Stimulated activated CD4-positive, alpha-beta T cell treated with anti-CD3 and anti-CD28 coated beads, Interleukin-4, amount 100 ng/mL, for 48 hours (primary cell): ENCODE data around the gene CHCHD3.

ENCODE experiments used
- DNase-seq, 2 donors: peaks; one replicate each; pipeline ENCODE4 v3.0.0-alpha.2; 2020; ENCODE audit warnings: low read depth in 2 of 2

The CHCHD3 gene

DNA sequence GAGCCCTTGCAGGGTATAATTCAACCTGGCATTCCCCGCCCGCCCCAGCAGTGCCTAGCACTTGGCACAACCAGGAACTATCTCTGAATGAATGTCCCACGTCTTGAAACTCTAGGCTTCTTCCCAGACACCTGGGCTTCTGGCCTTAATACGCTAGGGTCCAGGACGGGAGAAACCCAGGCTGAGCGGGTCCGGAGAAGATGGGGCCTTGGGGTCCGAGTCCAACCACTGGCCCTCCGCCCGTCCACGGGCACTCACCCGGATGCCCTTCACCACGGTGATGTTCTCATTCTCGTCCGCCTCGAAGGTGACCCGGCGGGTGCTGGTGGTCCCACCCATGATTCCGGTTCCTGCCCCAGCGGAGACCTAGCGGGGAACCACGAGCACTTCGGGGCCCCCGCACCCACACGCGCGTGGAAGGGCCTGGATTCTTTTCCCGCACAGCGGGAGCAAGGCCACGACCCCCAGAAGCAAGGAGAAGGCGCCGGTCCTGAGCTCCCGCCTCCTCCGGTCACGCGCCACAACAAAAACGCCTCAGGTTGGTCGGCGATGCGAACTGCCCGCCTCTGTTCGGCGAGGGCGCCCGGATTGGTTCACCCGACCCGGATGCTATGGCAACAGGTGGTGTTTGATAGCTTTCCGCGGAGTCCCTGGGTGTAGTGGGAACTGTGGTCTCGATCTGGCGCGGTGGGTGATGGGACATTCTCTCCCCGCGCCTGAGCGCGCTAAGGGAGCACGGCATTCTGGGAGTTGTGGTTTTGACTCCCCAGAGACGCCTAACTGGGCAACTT, at the start of gene CHCHD3:
Gene CHCHD3, minus strand, starts transcription at position 492 of the 791 bp plus-strand sequence. Its CDS starts 153 bp downstream, at position 339.
- peak; percentile 90 to 95 for DNase-seq

DNA sequence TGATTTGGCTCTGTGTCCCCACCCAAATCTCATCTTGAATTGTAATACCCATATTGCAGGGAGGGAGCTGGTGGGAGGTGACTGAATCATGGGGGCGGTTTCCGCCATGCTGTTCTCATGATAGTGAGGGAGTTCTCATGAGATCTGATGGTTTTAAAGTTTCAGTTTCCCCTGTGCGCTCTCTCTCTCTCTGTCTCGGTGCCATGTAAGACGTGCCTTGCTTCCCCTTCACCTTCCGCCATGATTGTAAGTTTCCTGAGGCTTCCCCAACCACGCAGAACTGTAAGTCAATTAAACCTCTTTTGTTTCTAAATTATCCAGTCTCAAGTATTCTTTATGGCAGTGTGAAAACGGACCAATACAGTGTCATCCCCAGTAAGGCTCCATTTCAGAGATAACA, 48.3 kb upstream of the CHCHD3 start:
- DNase-seq, result no peak

DNA sequence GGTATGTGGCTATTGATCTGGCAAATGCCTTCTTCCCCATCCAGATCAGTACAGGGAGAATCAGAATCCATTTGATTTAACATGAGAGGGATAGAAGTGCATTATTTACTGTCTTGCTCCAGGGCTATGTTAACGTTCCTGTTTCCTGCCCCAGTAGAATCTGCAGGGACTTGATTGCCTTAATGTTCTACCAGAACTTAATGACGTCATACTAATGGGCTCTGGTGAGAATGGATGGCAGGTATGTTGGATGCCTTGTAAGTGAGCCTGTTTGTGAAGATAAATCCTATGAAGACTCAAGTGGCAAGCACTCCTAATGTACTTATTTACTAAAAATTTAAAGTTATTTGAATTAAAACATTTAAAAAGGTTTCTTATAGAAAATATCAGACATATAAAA, 44.5 kb upstream of the CHCHD3 start:
- no peak for DNase-seq

DNA sequence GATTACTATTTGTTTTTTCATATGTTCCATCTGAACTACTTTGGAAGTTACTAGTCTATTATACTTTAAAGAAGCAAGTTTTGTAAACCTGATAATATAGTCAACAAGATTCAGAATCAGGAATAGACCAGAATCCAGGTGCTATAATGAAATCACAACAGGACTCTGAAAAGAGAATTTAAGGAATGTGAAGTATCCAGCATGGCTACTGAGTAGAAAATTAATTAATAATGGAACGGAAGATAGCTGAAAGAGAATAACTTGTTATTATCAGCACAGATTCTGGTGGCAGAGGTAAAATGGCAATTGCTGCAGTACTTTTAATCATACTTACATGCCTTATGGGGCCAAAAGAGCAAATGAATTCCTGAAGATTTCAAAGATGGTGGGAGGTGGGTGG, 43.1 kb upstream of the CHCHD3 start:
- DNase-seq, result no peak

DNA sequence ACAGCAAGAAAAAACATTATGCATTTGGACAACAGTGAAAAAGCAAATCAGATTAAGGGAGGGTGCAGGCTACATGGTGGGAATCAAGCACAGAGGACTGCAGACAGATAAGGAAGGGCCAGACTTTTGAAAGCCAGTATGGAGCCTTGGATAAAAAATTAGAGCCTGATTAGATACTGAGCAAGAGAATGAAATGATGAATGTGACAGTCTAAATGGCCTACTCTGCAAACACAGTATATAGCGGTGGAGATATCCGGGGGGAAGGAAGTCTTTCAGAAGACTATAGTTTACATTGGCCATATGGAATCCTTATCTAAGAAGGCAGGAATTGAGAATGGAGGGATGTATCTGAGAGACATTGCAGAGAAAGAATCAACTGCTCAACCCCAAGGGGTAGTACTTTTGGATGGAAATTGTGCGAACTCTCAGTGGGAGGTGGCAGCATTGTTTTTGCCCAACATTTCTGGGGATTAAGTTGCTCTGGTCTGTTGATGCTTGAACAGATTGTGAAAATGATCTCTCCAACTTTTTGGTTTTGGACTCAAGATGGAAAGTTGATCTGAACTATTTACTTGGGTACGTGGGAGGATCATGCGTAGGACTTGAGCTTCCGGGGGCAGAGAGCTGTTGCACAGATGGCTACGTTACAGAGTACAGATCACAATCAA, 39.4 kb upstream of the CHCHD3 start:
- DNase-seq, result no peak

DNA sequence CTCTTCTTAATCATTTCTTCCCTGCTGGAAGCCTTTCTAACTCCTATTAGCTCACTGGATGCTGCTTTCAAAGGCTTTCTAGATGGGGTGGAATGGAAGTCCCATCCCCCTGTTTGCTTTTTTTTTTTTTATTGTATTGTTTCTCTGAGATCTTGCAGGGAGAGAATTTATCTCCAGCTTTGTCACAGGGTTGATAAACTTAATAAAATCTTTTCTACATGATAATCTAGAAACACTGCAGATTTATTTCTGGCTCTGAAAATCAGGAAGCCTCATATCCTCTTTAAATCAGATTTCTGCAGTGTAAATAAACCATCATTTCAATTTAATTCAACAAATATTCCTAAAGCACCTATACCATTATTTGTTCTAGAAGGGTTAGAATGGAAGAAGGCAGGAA, 37.2 kb upstream of the CHCHD3 start:
- no peak for DNase-seq

DNA sequence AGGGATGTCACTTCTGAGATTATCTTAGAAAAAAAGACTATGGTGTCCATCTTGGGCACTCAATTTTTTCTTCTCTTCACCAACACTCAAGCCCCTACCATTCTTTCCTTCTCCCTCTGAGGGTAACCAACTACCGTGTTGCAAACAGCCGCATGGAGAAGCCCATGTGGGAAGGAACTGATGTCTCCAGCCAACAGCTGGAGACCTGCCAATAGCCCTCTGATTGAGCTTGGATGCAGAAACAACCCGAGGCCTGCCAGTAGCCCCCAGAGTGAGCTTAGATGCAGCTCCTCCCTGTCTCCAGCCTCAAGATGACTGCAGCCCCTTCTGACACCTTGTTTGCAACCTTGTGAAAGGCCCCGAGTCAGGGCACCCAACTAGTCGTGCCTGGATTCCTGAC, 36.4 kb upstream of the CHCHD3 start:
- no peak for DNase-seq

DNA sequence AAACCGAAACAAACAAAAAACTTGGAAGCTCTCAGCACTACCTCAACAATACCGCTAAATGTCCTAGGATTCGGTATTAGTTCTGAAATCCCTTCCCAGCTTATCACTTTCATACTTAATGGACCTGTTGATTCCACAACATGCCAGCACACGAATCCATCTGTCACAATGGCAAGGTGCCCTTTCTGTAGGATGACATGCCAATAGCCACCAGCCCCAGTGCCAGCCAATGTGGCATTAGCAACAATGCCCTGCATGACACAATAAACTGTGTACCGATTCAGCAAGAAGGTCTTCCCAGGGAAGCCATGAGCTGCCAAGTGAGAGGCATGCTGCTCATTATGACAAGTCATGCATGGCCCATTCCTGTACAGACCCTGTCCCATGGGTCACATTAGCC, 35.6 kb upstream of the CHCHD3 start:
- DNase-seq, result no peak

DNA sequence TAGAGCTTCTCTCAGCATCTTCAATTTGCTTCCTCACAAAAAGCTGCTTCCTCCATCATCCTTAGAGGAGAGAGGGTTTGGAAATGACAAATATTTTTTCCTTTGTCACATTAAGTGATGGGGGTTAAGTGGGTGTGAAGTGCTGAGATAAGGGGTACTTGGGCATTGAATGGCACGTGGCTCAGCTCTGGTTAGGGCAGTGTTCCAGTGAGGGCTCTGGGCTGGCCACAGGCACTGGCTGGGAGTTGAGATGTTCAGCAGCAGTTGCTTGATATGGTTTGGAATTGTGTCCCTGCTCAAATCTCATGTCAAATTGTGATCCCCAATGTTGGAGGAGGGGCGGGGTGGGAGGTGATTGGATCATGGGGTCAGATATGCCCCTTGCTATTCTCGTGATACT, 33.7 kb upstream of the CHCHD3 start:
- DNase-seq, result no peak

DNA sequence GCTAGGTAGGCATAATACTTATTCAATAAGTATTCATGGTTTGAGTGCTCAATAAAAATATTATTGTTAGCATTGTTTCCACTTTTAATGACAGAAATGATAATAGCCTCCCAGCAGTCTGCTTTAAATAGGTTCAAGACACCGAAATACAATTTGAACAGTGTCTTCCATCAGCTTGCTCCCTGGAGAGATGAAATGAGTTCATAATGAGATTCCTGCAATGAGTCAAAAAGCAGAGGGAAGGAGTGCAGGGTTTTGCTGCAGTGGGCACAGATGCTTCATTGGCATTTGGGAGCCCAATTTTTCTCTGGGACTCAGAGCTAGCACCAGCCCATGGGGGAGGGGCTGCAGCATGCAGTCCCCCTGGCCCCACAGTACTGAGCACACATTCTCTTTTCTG, 32.6 kb upstream of the CHCHD3 start:
- no peak for DNase-seq

DNA sequence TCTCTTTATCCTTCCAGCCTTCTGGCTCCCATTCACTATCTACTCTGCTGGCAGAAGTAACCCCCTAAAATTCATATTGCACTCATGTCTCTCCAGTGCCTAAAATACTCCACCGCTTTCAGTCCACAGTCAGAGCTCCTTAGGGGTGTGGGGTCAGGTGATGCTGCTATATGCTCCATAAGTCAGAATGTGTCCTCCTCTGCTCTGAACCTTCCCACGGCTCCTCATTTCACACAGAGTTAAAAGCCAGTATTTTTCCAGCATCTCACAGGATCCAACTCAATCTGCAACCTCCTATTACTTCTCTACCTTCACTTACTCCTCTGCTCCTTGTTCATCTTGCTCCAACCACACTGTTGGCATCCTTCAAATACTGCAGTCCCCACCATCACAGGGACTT, 31.1 kb upstream of the CHCHD3 start:
- DNase-seq, result no peak

DNA sequence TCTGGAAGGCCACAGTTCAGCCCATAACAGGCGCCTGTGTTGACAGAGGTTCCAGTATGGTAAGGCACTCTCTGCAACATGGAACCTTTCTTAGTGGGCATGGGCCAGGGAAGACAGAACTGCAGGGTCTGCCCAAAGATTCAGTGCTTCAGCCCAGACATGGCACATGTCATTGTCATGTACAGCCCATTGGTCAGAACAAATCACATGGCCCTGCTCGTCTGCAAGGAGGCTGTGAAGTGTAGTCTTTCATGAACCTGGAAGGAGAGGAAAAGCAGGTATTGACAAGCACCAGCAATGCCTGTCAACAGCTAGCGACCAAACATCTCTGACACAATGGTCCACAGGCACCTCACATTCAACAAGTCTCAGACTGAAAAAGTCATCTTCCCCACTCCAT, 30.4 kb upstream of the CHCHD3 start:
- no peak for DNase-seq

DNA sequence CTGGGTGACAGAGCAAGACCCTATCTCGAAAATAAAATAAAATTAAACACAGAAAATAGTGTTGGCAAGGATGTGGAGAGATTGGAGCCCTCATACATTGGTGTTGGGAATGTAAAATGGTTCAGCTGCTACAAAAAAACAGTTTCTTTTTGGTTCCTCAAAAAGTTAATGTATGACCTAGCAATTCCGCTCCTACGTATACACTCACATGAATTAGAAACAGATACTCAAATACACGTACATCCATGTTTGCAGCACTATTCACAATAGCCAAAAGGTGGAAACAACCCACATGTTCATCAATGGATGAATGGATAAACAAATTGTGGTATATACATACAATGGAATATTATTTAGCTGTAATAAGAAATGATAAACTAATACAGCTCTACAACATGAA, 28.4 kb upstream of the CHCHD3 start:
- DNase-seq, result no peak

DNA sequence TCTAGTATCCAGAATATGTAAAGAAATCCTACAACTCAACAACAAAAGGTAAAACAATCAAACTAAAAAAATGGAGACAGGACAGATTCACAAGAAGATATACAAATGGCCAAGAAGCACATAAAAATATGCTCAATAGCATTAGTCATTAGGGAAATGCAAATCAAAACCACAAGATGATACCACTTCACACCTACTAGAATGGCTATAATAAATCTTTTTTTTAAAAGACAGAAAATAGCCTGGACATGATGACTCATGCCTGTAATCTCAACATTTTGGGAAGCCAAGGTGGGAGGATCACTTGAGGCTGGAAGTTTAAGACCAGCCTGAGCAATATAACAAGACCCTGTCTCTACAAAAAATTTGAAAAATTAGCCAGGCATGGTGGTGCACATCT, 27.9 kb upstream of the CHCHD3 start:
- DNase-seq, result no peak

DNA sequence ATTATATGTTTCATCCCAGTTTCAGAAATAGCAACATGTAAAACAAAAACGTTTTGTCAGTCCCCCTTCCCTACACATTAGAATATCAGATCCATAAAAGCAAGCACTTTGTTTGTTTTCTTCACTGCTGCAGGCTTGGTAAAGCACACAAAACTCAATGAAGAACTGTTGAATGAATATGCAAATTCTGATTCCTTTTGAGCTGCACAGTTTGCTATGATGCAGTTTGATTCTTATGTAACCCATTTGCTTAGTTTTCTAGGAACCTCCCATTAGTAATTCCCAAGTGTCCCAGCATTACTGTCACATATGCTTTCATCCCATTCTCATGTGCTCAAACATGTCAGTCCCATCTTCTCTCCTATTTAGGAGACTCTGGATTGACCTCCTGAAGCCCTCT, 26.1 kb upstream of the CHCHD3 start:
- DNase-seq, result no peak

DNA sequence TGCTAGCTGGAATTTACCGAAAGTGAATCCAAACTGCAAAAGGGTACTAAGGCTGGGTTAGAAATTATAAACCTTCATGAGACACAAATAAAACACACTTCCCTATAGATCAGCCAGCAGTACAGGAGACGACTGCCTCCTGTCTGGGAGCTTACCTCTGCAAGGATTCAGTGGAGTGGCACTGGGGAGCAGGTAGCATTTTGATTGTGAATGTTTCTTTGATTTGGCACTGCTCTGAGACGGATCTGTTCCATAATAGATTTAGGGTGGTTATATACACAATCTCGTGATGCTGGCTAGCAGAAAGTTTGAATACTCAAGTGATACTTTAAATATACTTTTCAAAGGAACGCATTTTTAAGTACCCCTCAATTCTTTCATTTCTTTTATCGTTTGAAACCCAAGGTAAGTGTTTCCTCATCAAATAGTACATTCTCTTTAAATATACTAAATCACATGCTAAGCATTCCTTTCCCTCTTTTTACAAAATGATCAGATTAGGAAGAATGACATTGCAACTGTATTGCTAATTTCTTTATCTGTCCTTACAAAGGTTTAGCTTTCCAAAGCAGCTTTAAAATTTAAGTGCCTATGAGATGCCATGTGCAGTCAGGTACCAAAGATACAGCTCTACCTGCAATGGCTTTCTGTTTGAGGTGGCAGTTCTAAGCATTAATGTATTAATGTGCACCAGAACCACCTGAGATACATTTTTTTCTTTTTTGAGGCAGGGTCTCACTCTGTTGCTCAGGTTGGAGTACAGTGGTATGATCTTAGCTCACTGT, 20.6 kb upstream of the CHCHD3 start:
- DNase-seq, result no peak

DNA sequence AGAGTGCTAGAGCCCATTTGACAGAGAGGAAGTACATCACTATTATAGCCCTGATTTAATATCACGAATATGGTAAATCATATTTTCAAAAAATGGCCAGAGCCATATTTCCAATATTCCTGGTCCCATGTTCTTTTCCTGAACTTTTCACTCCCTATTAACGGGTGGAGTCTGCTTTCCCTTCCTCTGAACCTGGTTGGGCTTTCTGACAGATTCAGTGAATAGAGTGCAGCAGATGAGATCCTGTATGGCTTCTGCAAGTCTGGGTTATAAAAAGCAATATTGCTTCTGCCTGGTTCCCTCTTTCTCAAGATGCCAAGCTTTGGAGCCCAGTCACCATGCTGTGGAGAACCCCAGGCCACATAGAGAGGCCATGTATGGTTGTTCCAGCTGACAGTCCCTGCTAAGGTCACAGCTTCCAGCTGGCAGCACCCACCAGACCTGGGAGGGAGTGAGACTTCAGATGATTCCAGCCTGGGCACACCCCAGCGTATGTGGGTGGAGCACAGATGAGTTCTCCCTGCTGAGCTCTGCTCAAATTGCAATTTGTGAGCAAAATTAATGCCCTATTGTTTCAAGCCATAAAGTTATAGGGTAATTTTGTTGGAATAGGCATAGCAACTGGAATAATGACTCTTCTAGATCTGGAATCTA, 17.9 kb upstream of the CHCHD3 start:
- no peak for DNase-seq

DNA sequence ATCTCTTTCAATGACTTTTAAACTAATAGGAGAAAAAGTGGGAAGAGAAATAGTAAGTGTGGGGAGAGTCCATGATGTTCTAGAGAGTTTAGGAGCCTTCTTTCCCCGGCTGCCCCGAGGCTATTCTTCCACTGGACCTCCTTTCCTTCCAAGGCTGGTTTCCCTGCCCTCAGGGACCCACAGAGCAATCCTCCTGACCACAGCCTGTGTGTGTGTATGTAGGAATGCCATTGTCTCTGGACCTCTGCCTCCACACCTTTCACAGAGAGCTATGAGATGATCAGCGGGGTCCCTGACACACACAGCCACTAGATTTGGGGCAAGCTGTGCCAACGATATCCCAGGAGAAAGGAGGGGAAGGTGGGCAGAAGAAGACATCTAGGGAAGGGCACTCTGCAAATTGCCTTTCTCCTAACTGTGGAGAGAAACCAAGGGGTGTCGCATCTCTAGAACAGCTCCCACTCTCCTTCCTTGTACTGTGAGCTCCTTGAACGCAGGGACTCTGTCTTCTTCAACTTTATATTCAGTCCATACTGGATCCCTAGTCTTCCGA, 13.3 kb upstream of the CHCHD3 start:
- DNase-seq, result no peak

DNA sequence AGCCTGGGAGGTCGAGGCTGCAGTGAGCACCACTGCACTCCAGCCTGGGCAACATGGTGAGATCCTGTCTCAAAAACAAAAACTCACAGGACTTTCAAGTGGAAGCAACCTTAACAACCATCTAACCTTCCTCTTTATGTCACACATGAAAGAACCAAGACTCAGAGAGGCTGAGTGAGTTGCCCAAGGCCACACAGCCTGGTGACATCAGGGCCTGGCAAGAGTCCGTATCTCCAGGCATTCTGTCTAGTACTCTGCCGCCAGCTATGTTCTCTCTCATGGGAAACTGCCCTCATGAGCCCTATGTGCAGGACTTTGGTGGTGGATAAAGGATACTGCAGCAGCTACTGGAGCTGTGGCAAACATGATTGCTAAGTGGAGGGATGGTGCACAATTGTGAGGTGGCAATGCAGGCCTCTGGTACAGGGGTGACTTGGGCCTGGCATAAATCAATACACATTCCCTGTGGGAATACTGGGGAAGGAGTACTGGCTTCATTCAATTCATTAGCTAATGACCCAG, 10.1 kb upstream of the CHCHD3 start:
- no peak for DNase-seq

DNA sequence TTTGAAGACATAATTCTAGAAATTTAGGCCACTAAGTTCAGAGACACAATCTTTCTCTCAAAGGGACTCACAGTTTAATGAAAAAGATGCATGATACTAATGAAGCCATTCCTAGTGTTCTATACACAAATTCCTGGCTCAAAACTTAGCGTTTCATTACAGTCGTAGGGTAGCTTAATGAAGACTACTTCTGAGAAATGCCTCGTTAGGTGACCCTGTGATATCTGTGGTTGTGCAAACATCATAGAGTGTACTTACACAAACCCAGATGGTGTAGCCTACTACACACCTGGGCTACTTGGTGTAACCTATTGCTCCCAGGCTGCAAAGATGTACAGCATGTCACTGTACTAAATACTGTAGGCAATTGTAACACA, 488 bp upstream of the CHCHD3 start:
- DNase-seq, result no peak

DNA sequence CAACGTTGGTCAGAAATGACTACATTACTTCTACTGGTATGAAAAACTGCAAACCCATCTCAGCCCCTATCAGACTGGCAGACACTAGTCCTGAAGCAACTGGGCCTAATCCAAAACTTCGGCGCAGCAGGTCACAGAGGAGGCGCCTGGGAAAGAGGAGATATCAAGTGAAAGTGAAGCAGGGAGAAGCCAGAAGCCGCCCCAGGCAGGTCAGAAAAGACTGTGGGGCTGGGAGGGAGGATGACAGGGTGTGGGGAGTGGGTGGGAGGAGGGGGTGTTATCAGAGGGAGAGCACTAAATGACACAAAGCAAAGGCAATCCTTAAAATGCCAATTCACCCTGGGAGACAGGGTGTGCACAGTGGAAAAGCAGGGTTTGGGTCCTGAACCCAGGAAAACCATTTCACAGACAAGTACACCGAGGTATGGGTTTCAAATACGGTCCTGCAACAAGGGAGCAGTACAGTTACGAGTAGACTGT, 731 bp downstream of the CHCHD3 start:
- peak; percentile 3 to 4 for DNase-seq

DNA sequence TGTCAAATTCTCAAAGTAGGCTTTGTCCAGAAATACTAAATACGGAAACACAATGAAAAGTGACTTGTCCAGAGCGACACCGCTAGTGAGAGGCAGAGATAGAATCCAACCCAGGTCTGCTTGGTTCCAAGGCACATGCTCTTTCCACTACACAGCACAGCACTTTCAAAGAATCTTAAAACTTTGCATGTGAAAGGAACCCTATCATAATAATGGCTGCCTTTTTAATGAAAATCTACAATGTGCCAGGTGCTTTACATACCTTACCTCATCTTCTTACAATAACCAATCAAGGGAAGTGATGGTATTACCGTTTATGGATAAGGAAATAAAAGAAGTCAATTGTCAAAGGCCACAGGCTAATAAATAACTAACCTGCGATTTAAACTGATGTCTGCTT, 2.6 kb downstream of the CHCHD3 start:
- no peak for DNase-seq
